Suprapubic skin (tissue), 4 donors: ENCODE measurements around the gene UBR3.
A peak's percentile ranks its signal among the peaks of the same experiment; 100 is the strongest.

ENCODE experiments used
- CTCF ChIP-seq, 2 donors: fragments of 200-600 bp in 1 of 2; fragments of 450-650 bp in 1 of 2; sonication (generic) in 1 of 2; IDR thresholded peaks; one replicate each; pipeline ENCODE4 v1.5.1; 2016 to 2019; ENCODE audit warnings: antibody characterized with exemption in 2 of 2, mild to moderate bottlenecking in 1 of 2, moderate library complexity in 1 of 2
- EP300 ChIP-seq: sonication (generic); formaldehyde crosslinking; IDR thresholded peaks from one replicate; pipeline ENCODE4 v1.6.1; 2017; ENCODE audit warnings: antibody characterized with exemption
- POLR2A ChIP-seq, 2 donors: fragments of 450-650 bp; IDR thresholded peaks; one replicate each; pipeline ENCODE4 v1.6.1; 2017; ENCODE audit warnings: antibody characterized with exemption in 2 of 2, mild to moderate bottlenecking in 2 of 2, moderate library complexity in 2 of 2
- POLR2AphosphoS5 ChIP-seq, 3 donors: sonication (generic); formaldehyde crosslinking; IDR thresholded peaks; one replicate each; pipeline ENCODE4 v1.6.1; 2017; ENCODE audit warnings: antibody characterized with exemption in 3 of 3

DNA sequence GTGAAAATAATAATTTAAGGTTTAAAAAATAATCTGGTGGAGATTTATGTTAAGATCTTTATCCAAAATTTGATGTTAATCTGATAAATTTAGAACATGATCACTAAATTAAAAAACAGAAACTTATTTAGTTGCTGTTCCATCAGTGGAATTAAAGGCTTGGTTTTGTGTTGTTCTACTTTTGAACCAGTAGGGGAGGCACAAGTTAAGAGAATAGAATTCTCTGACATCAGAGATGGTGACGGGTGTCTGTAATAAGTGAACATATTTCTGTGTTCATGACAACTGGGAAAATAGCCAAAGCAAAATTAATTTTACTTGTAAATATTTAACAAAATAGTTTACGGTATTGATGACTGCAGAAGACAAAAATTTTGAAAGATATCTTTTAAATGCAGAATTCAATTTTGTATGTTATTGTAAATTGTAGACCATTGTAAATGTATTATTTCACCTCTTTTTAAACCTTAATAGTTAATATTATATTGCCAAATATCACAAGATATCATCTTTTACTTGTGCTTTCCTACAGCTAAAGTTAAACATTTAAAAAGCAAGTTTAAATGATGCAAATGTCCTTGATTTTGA, 106.0 kb downstream of the UBR3 start:
- TF ChIP-seq CTCF (IDR thresholded peaks at IDR 0.05) (peak; percentile 49 to 61), POLR2A (IDR thresholded peaks at IDR 0.05) (no peak), POLR2AphosphoS5 (IDR thresholded peaks at IDR 0.05) (no peak), EP300 (no peak)
